ENCODE results near the gene RNGTT.
"Not testable (repeated sequence)": the region's sequence is repeated elsewhere in the genome, so short reads cannot be mapped to it uniquely, and the experiment has no call there.

RNGTT gene

GRCh38 chr6:88734544-88734943, 228.9 kb downstream of the RNGTT start:
- ATAC-seq (replicated peaks; ENCODE audit: extremely low read depth, poor library complexity, severe bottlenecking) (no peak), DNase-seq (ENCODE audit: low spot score in 2 of 2) (no peak)
- H3K4me1 Mint-ChIP-seq = peaks cover 24% of the 10 kb centered on the region
- peak overlapping the region; percentile 68 for H3K27ac Mint-ChIP-seq (ENCODE audit: low read depth)
- H3K36me3 Mint-ChIP-seq (ENCODE audit: insufficient read depth) = peaks cover 4% of the 10 kb centered on the region
- no peaks in the 10 kb centered on the region for H3K9me3 Mint-ChIP-seq
- no peak overlapping the region for H3K4me3 Mint-ChIP-seq
- H3K27me3 Mint-ChIP-seq = no peaks in the 10 kb centered on the region

DNA sequence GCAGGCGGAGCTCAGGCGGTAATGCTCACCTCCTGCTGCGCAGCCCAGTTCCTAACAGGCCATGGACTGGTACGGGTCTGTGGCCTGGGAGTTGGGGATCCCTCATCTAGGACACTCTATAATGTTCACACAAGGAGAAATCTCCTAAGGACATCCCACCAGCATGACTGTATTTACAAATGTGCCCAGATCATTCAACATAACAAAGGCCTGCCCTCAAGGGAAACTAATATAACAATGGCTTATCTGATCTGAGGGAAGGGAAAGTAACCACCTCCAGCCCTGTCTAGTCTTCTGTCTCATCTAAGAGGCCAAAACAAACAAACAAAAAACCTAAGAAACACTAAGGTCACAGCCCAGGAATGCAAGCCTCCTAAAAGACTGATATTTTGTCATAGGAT, 232.8 kb downstream of the RNGTT start:
- DNase-seq (ENCODE audit: low spot score in 2 of 2) (no peak), ATAC-seq (replicated peaks; ENCODE audit: extremely low read depth, poor library complexity, severe bottlenecking) (no peak)
- no peaks in the 10 kb centered on the region for H3K9me3 Mint-ChIP-seq
- peaks cover 6% of the 10 kb centered on the region for H3K36me3 Mint-ChIP-seq (ENCODE audit: insufficient read depth)
- H3K4me3 Mint-ChIP-seq = no peak overlapping the region
- no peaks in the 10 kb centered on the region for H3K27me3 Mint-ChIP-seq
- no peak overlapping the region for H3K27ac Mint-ChIP-seq (ENCODE audit: low read depth)
- peaks cover 28% of the 10 kb centered on the region for H3K4me1 Mint-ChIP-seq

- Mint-ChIP-seq H3K4me3 (no peak overlapping the region), H3K27ac (ENCODE audit: low read depth) (no peak overlapping the region), H3K27me3 (no peaks in the 10 kb centered on the region), H3K9me3 (no peaks in the 10 kb centered on the region), H3K36me3 (ENCODE audit: insufficient read depth) (peaks cover 5% of the 10 kb centered on the region), H3K4me1 (peaks cover 34% of the 10 kb centered on the region)
- ATAC-seq (replicated peaks; ENCODE audit: extremely low read depth, poor library complexity, severe bottlenecking) (no peak), DNase-seq (ENCODE audit: low spot score in 2 of 2) (no peak)
Observed at GRCh38 chr6:88728756-88729155, 234.7 kb downstream of the RNGTT start.

DNA sequence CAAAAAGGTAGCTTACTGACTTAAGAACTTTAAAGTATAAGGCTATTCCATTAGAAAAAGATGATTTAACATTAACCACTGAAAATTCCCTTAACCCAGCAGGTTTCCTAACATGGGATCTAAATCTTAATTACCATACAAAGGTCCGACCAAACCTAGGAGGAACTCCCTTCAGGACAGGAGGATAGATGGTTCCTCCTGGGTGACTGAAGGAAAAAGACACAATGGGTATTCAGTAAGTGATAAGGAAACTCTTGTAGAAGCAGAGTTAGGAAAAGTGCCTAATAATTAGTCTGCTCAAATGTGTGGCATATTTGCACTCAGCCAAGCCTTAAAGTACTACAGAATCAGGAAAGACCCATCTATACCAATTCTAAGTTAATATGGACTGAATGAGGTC, 237.0 kb downstream of the RNGTT start:
- H3K27ac Mint-ChIP-seq (ENCODE audit: low read depth); H3K4me3 Mint-ChIP-seq; H3K36me3 Mint-ChIP-seq (ENCODE audit: insufficient read depth); ATAC-seq (replicated peaks; ENCODE audit: extremely low read depth, poor library complexity, severe bottlenecking); DNase-seq (ENCODE audit: low spot score in 2 of 2); H3K27me3 Mint-ChIP-seq; H3K9me3 Mint-ChIP-seq: not testable (repeated sequence)
- H3K4me1 Mint-ChIP-seq = peaks cover 34% of the 10 kb centered on the region

DNA sequence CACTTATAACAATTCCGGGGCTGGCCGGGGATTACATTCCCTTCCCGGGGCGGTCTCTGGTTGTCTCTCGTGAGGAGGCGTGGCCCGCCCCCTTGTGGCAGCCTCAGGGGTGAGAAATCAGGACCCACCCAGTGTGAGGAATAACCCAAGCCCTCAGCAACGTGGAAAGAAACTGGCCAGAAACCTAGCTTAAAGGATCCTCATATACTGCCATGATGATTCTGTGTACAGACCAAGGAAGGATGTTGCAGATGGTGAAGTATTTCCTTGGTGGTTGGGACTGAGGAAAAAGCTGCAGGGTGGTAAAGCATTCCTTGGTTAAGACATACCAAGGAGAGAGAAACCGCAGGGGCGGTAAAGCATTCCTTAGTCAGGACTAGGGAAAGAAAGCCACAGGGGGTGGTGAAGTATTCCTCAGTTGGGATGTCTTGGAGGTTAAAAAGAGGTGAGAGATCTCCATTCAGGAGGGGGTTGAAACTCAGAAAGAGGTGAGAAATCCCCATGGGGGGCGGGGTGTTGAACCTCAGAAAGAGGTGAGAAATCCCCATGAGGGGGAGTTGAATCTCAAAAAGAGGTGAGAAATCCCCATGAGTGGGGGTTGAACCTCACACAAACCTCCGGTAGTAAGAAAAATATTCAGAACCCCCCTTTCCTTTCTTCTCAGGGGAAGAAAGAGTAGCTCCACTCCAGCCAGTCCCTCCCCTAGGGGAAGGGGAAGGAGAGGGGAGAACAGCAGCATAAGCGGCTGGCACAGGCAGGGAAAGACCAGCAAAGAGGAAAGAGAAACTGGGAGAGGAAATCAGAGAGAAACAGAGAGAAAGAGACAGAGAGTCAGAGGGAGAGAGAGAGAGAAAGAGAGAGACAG, 238.1 kb downstream of the RNGTT start:
- no peak for ATAC-seq (replicated peaks; ENCODE audit: extremely low read depth, poor library complexity, severe bottlenecking)
- no peak overlapping the region for H3K4me3 Mint-ChIP-seq
- no peak for DNase-seq (ENCODE audit: low spot score in 2 of 2)
- peaks cover 26% of the 10 kb centered on the region for H3K4me1 Mint-ChIP-seq
- H3K36me3 Mint-ChIP-seq (ENCODE audit: insufficient read depth) = peaks cover 3% of the 10 kb centered on the region
- peak overlapping the region; percentile 84 for H3K27ac Mint-ChIP-seq (ENCODE audit: low read depth)
- no peaks in the 10 kb centered on the region for H3K27me3 Mint-ChIP-seq
- H3K9me3 Mint-ChIP-seq = no peaks in the 10 kb centered on the region

- no peaks in the 10 kb centered on the region for H3K27me3 Mint-ChIP-seq
- peaks cover 14% of the 10 kb centered on the region for H3K4me1 Mint-ChIP-seq
- H3K27ac Mint-ChIP-seq (ENCODE audit: low read depth) = no peak overlapping the region
- peaks cover 1% of the 10 kb centered on the region for H3K36me3 Mint-ChIP-seq (ENCODE audit: insufficient read depth)
- H3K9me3 Mint-ChIP-seq = no peaks in the 10 kb centered on the region
- ATAC-seq (replicated peaks; ENCODE audit: extremely low read depth, poor library complexity, severe bottlenecking) = no peak
- H3K4me3 Mint-ChIP-seq = no peak overlapping the region
- no peak for DNase-seq (ENCODE audit: low spot score in 2 of 2)
Observed at GRCh38 chr6:88722686-88723085, 240.7 kb downstream of the RNGTT start.

DNA sequence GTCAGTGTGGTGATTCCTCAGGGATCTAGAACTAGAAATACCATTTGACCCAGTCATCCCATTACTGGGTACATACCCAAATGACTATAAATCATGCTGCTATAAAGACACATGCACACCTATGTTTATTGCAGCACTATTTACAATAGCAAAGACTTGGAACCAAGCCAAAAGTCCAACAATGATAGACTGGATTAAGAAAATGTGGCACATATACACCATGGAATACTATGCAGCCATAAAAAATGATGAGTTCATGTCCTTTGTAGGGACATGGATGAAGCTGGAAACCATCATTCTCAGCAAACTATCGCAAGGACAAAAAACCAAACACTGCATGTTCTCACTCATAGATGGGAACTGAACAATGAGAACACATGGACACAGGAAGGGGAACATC, 247.0 kb downstream of the RNGTT start:
- not testable (repeated sequence) for H3K9me3 Mint-ChIP-seq; DNase-seq (ENCODE audit: low spot score in 2 of 2); H3K4me3 Mint-ChIP-seq; H3K4me1 Mint-ChIP-seq; ATAC-seq (replicated peaks; ENCODE audit: extremely low read depth, poor library complexity, severe bottlenecking); H3K27me3 Mint-ChIP-seq; H3K27ac Mint-ChIP-seq (ENCODE audit: low read depth); H3K36me3 Mint-ChIP-seq (ENCODE audit: insufficient read depth)

GRCh38 chr6:88712243-88712936, 251.0 kb downstream of the RNGTT start:
- DNase-seq (ENCODE audit: low spot score in 2 of 2) = no peak
- no peak overlapping the region for H3K27ac Mint-ChIP-seq (ENCODE audit: low read depth)
- no peaks in the 10 kb centered on the region for H3K27me3 Mint-ChIP-seq
- H3K4me3 Mint-ChIP-seq = no peak overlapping the region
- H3K9me3 Mint-ChIP-seq = no peaks in the 10 kb centered on the region
- H3K36me3 Mint-ChIP-seq (ENCODE audit: insufficient read depth) = no peaks in the 10 kb centered on the region
- peaks cover 8% of the 10 kb centered on the region for H3K4me1 Mint-ChIP-seq
- no peak for ATAC-seq (replicated peaks; ENCODE audit: extremely low read depth, poor library complexity, severe bottlenecking)

DNA sequence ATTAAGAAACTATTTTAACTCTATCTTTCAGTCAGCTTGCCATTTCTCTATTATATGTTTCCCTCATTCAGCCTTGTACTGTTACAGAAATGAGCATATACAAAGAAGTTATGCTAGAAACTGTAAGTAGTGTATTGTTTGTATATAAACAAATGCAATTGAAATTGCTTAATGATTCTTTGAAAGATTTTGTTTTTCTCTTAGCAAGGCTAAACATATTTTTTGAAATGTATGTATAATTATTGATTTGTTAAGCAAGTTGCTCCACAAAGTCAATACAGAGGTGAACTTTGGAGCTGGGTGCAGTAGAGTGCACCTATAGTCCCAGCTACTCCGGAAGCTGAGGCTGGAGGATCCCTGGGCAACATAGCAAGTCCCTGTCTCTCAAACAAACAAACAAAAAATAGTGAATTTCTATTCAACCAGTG, 253.6 kb downstream of the RNGTT start:
- Mint-ChIP-seq H3K36me3 (ENCODE audit: insufficient read depth) (no peaks in the 10 kb centered on the region), H3K4me1 (peaks cover 8% of the 10 kb centered on the region), H3K4me3 (no peak overlapping the region), H3K9me3 (no peaks in the 10 kb centered on the region), H3K27me3 (no peaks in the 10 kb centered on the region), H3K27ac (ENCODE audit: low read depth) (no peak overlapping the region)
- DNase-seq (ENCODE audit: low spot score in 2 of 2) = no peak
- ATAC-seq (replicated peaks; ENCODE audit: extremely low read depth, poor library complexity, severe bottlenecking) = no peak

DNA sequence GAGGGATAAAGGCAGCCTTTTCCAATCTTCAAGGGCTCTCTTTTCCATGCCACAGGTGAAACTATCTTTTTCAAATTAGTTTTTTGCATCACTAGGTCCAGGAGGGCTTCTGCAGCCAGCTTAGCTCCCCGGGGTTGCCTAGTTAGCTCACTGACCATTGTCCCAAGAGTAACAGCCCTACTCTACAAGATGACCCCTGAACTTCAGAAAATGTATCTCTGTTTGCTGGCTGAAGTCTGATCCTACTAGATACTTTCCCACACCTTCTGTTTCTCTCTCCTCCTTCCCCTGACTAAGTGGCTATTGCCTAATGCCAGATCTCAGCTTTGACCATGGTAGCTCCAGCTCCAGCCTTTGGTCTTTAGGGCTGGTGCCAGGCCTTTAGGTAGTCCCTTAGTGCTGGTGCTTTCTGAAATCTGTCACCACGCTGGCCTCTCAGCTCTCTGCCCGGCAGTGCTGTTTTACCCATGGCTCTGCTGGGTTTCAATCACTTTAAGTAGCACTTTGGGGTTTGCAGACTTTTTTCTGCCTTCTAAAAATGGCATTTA, 255.1 kb downstream of the RNGTT start:
- no peak overlapping the region for H3K4me3 Mint-ChIP-seq
- peak overlapping the region; percentile 79 for H3K27ac Mint-ChIP-seq (ENCODE audit: low read depth)
- peaks cover 8% of the 10 kb centered on the region for H3K4me1 Mint-ChIP-seq
- DNase-seq (ENCODE audit: low spot score in 2 of 2) = no peak
- no peaks in the 10 kb centered on the region for H3K27me3 Mint-ChIP-seq
- H3K9me3 Mint-ChIP-seq = no peaks in the 10 kb centered on the region
- no peak for ATAC-seq (replicated peaks; ENCODE audit: extremely low read depth, poor library complexity, severe bottlenecking)
- H3K36me3 Mint-ChIP-seq (ENCODE audit: insufficient read depth) = no peaks in the 10 kb centered on the region

DNA sequence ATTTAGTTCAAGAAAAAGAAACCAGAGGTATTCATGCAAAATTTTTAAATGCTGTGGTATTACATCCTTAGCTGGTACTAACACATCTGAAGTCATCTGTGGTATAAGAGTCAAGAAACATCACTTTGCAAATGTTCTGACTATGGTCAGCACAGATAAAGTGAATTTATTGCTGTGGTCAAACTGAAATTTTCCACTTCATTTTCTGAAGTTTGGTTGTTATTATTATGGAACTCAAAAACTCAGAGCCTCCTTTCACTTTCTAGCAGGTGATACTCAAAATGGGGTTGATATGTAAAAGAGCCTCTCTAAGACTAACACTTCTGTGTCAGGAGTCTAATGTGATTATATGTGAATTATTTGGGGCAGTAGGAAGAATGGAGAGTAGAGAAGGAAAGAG, 257.8 kb downstream of the RNGTT start:
- Mint-ChIP-seq H3K4me1 (peaks cover 8% of the 10 kb centered on the region), H3K36me3 (ENCODE audit: insufficient read depth) (no peaks in the 10 kb centered on the region), H3K27ac (ENCODE audit: low read depth) (no peak overlapping the region), H3K27me3 (no peaks in the 10 kb centered on the region), H3K9me3 (no peaks in the 10 kb centered on the region), H3K4me3 (no peak overlapping the region)
- ATAC-seq (replicated peaks; ENCODE audit: extremely low read depth, poor library complexity, severe bottlenecking) = no peak
- no peak for DNase-seq (ENCODE audit: low spot score in 2 of 2)

DNA sequence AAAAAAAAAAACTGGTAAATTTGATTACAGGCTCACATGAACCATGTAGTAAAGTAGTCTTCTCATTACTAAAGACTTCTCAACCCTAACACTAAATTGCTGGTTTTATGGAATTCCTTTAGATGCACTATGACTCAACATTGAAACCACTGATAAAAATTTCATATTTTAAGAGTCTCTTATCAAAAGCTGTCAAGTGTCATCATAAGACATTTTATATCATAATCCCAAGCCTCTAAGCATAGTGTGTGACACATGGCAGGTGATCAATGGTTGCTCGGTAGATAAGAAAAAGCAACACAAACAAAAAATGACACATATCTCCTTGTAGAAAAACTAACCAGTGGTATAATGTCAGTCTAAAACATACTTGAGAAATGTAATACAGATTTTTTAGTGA, 258.4 kb downstream of the RNGTT start:
- H3K27ac Mint-ChIP-seq (ENCODE audit: low read depth) = no peak overlapping the region
- no peaks in the 10 kb centered on the region for H3K27me3 Mint-ChIP-seq
- no peaks in the 10 kb centered on the region for H3K9me3 Mint-ChIP-seq
- peaks cover 12% of the 10 kb centered on the region for H3K4me1 Mint-ChIP-seq
- DNase-seq (ENCODE audit: low spot score in 2 of 2) (no peak), ATAC-seq (replicated peaks; ENCODE audit: extremely low read depth, poor library complexity, severe bottlenecking) (no peak)
- no peak overlapping the region for H3K4me3 Mint-ChIP-seq
- no peaks in the 10 kb centered on the region for H3K36me3 Mint-ChIP-seq (ENCODE audit: insufficient read depth)
